IPS DF 6.9 (cell line): ENCODE measurements around the gene LIPI.
"Not testable (repeated sequence)": the region's sequence is repeated elsewhere in the genome, so short reads cannot be mapped to it uniquely, and the experiment has no call there.

ENCODE experiments used
- DNase-seq: peaks from one replicate; pipeline ENCODE4 v3.0.0-alpha.2; 2013; ENCODE audit warnings: low read depth, low spot score
- H3K27ac ChIP-seq: one replicate; pipeline ENCODE4 v1.5.1; 2013; ENCODE audit warnings: low read length, control low read depth
- H3K27me3 ChIP-seq: 2 replicates; pipeline ENCODE4 v1.6.1; 2013; ENCODE audit warnings: mild to moderate bottlenecking, low read length; ENCODE audit not compliant: control insufficient read depth, insufficient read depth
- H3K36me3 ChIP-seq: 2 replicates; pipeline ENCODE4 v1.6.1; 2013; ENCODE audit warnings: low read length; ENCODE audit not compliant: control insufficient read depth, insufficient read depth
- H3K4me1 ChIP-seq: 2 replicates; pipeline ENCODE4 v1.6.1; 2013; ENCODE audit warnings: low read length; ENCODE audit not compliant: control insufficient read depth, insufficient read depth
- H3K4me3 ChIP-seq: 2 replicates; pipeline ENCODE4 v1.5.1; 2013; ENCODE audit warnings: mild to moderate bottlenecking, low read length
- H3K9me3 ChIP-seq: 2 replicates; pipeline ENCODE4 v1.6.1; 2013; ENCODE audit warnings: low read length, inconsistent platforms; ENCODE audit not compliant: control insufficient read depth, insufficient read depth
- WGBS: extraction: QIAGEN DNeasy Blood & Tissue Kit; methylation state at CpG from one replicate; pipeline ENCODE4 v1.1.7; 2013; ENCODE audit warnings: mixed read lengths, missing lambda C conversion rate; ENCODE audit not compliant: insufficient read length, insufficient coverage; 5-methylcytosine and 5-hydroxymethylcytosine counted together

Gene LIPI

GRCh38 chr21:14075346-14076142, 135.2 kb downstream of the LIPI start:
- H3K27me3 ChIP-seq = no peaks in the 10 kb centered on the region
- no CpG with 5 or more reads among the region's 32 CpGs for WGBS
- H3K4me3 ChIP-seq = no peak overlapping the region
- no peaks in the 10 kb centered on the region for H3K9me3 ChIP-seq
- H3K4me1 ChIP-seq = no peaks in the 10 kb centered on the region; the same call in 1 of the 2 replicates
- no peak overlapping the region for H3K27ac ChIP-seq
- DNase-seq = no peak
- peaks cover 7% of the 10 kb centered on the region; the same call in 1 of the 2 replicates for H3K36me3 ChIP-seq

- H3K9me3 ChIP-seq = no peaks in the 10 kb centered on the region
- no CpG with 5 or more reads among the region's 17 CpGs for whole genome bisulfite sequencing
- H3K27me3 ChIP-seq = no peaks in the 10 kb centered on the region
- no peak overlapping the region for H3K27ac ChIP-seq
- H3K4me3 ChIP-seq = no peak overlapping the region
- no peak for DNase-seq
- peaks cover 9% of the 10 kb centered on the region; the same call in 1 of the 2 replicates for H3K36me3 ChIP-seq
- no peaks in the 10 kb centered on the region; the same call in 1 of the 2 replicates for H3K4me1 ChIP-seq
Measured at GRCh38 chr21:14074177-14074576, 136.6 kb downstream of the LIPI start.

- H3K27ac ChIP-seq = no peak overlapping the region
- no peak overlapping the region for H3K4me3 ChIP-seq
- DNase-seq = no peak
- WGBS = no CpG with 5 or more reads among the region's 16 CpGs
- no peaks in the 10 kb centered on the region for H3K27me3 ChIP-seq
- H3K4me1 ChIP-seq = no peaks in the 10 kb centered on the region; the same call in 1 of the 2 replicates
- peaks cover 9% of the 10 kb centered on the region; the same call in 1 of the 2 replicates for H3K36me3 ChIP-seq
- no peaks in the 10 kb centered on the region for H3K9me3 ChIP-seq
Measured at GRCh38 chr21:14073615-14074014, 137.1 kb downstream of the LIPI start.

- H3K27ac ChIP-seq = no peak overlapping the region
- no CpG with 5 or more reads among the region's 46 CpGs for WGBS
- no peak for DNase-seq
- peaks cover 9% of the 10 kb centered on the region; the same call in 1 of the 2 replicates for H3K36me3 ChIP-seq
- no peak overlapping the region for H3K4me3 ChIP-seq
- H3K27me3 ChIP-seq = no peaks in the 10 kb centered on the region
- no peaks in the 10 kb centered on the region for H3K9me3 ChIP-seq
- no peaks in the 10 kb centered on the region; the same call in 1 of the 2 replicates for H3K4me1 ChIP-seq
Measured at GRCh38 chr21:14072761-14073535, 137.8 kb downstream of the LIPI start.

GRCh38 chr21:14071902-14072734, 138.6 kb downstream of the LIPI start:
- Histone ChIP-seq H3K9me3 (no peaks in the 10 kb centered on the region), H3K4me1 (no peaks in the 10 kb centered on the region; the same call in 1 of the 2 replicates), H3K27ac (no peak overlapping the region), H3K36me3 (peaks cover 9% of the 10 kb centered on the region; the same call in 1 of the 2 replicates), H3K27me3 (no peaks in the 10 kb centered on the region), H3K4me3 (no peak overlapping the region)
- DNase-seq = no peak
- WGBS = no CpG with 5 or more reads among the region's 44 CpGs

- Histone ChIP-seq H3K4me3 (no peak overlapping the region), H3K9me3 (no peaks in the 10 kb centered on the region), H3K27ac (no peak overlapping the region), H3K36me3 (peaks cover 9% of the 10 kb centered on the region; the same call in 1 of the 2 replicates), H3K4me1 (no peaks in the 10 kb centered on the region; the same call in 1 of the 2 replicates), H3K27me3 (no peaks in the 10 kb centered on the region)
- no CpG with 5 or more reads among the region's 16 CpGs for WGBS
- DNase-seq = no peak
Measured at GRCh38 chr21:14070968-14071367, 139.8 kb downstream of the LIPI start.

- no peaks in the 10 kb centered on the region for H3K9me3 ChIP-seq
- H3K36me3 ChIP-seq = peaks cover 7% of the 10 kb centered on the region; the same call in 1 of the 2 replicates
- DNase-seq = no peak
- H3K4me3 ChIP-seq = no peak overlapping the region
- H3K27me3 ChIP-seq = no peaks in the 10 kb centered on the region
- no peaks in the 10 kb centered on the region; the same call in 1 of the 2 replicates for H3K4me1 ChIP-seq
- no peak overlapping the region for H3K27ac ChIP-seq
- WGBS = no CpG with 5 or more reads among the region's 46 CpGs
Measured at GRCh38 chr21:14070049-14070893, 140.5 kb downstream of the LIPI start.

GRCh38 chr21:14064296-14064645, 146.5 kb downstream of the LIPI start:
- no peak for DNase-seq
- Histone ChIP-seq H3K4me3 (no peak overlapping the region), H3K36me3 (no peaks in the 10 kb centered on the region), H3K4me1 (no peaks in the 10 kb centered on the region; the same call in 1 of the 2 replicates), H3K27me3 (no peaks in the 10 kb centered on the region), H3K27ac (no peak overlapping the region), H3K9me3 (no peaks in the 10 kb centered on the region)
- no CpG with 5 or more reads among the region's 29 CpGs for WGBS

- not testable (repeated sequence) for H3K4me1 ChIP-seq, H3K4me3 ChIP-seq, H3K36me3 ChIP-seq, H3K27ac ChIP-seq, H3K27me3 ChIP-seq, DNase-seq, H3K9me3 ChIP-seq
- no CpG with 5 or more reads among the region's 57 CpGs for WGBS
Measured at GRCh38 chr21:14063620-14064295, 147.0 kb downstream of the LIPI start.
